NCI-H2107 (cell line): ENCODE data around the gene NRIP1.
A peak's percentile ranks its signal among the peaks of the same experiment; 100 is the strongest.

Experiments
- DNase-seq: peaks from one replicate; lab custom pipeline; 2025; lab: John Stamatoyannopoulos, UW

Gene NRIP1

GRCh38 chr21:15064576-15065391 is at the start of gene NRIP1:
NRIP1 (minus strand) TSS chr21:15065000; CDS start chr21:14968192, 96,808 bp downstream.
- peak; percentile 40 for DNase-seq

GRCh38 chr21:15112858-15113257 is 48.1 kb upstream of the NRIP1 start:
- no peak for DNase-seq

DNA sequence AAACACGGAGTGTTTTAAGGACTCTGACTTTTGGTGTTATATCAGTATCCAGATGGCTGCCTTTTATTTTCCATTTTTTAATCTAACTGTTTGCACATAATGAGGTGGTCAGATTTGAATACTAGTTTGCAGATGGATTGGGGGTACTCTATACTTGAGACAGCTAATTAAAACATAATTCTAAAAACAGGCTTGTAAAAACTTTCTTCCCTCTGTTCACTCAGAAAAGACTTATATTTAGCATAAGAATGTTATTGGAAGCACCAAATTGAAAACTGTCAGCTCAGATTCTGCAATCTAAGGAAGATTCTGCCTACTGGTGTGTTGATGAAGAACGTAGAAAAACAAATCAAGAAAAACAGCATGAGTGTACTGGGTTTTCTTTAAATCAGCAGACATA is 44.0 kb upstream of the NRIP1 start:
- no peak for DNase-seq

GRCh38 chr21:15104470-15104869 is 39.7 kb upstream of the NRIP1 start:
- no peak for DNase-seq

DNA sequence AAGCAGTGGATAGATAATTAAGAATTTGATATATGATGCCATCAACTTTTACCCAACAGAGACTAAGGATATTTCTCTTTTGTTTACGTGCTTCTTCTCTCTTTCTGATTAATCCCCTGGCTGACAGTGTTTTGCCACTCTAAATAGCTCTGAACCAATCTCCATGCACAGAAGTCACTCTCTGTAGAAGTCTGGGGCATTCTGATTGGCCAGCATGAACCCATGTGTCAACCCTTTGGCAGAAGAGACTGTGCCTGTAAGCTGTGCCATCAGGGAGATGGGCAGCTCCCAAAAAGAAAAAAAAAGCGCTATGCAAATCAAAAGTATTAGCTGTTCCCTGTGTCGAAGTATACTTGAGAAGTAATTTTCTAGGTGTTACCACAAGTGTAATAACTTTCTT is 34.1 kb upstream of the NRIP1 start:
- no peak for DNase-seq

- no peak for DNase-seq
Measured at GRCh38 chr21:15098181-15098580, 33.4 kb upstream of the NRIP1 start.

DNA sequence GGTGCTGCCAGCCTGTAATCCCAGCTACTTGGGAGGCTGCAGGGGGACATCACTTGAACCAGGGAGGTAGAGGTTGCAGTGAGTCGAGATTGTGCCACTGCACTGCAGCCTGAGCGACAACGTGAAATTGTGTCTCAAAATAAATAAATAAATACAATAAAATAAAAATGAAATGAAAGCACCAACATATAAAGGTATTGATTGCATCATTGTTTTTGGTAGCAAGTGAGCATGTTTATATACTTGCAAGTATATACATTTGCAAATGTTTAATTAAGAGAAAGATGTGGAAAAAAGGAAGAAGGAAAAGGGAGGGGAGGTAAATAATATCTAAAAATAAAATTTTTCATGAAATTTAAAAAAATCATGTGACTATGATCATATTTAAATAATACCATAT is 32.8 kb upstream of the NRIP1 start:
- DNase-seq, result no peak

DNA sequence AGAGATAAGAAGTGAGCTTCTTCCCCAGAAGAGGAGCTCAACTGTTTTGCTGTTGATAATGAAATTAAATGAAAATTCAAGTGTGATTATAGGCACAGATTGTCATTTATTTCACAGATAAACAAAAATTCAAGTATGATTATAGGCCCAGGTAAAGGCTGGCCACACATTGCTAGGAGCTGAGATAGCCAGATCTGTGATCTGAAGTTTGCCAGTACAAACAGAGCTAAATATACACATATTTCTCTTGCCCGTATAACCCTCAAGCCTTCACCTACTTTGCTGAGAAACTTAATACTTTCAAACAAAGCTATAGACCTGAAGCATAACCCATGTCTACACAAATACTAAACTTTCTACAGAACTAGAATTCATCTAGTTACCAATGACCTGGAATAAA is 31.3 kb upstream of the NRIP1 start:
- no peak for DNase-seq

GRCh38 chr21:15095326-15095725 is 30.5 kb upstream of the NRIP1 start:
- no peak for DNase-seq

- DNase-seq, result no peak
Measured at GRCh38 chr21:15094706-15095105, 29.9 kb upstream of the NRIP1 start.

GRCh38 chr21:15093216-15093615 is 28.4 kb upstream of the NRIP1 start:
- no peak for DNase-seq

GRCh38 chr21:15092745-15093144 is 27.9 kb upstream of the NRIP1 start:
- no peak for DNase-seq

GRCh38 chr21:15090390-15090789 is 25.6 kb upstream of the NRIP1 start:
- no peak for DNase-seq

GRCh38 chr21:15088488-15088887 is 23.7 kb upstream of the NRIP1 start:
- no peak for DNase-seq

GRCh38 chr21:15084668-15085067 is 19.9 kb upstream of the NRIP1 start:
- no peak for DNase-seq

GRCh38 chr21:15080526-15080925 is 15.7 kb upstream of the NRIP1 start:
- DNase-seq, result no peak

GRCh38 chr21:15079269-15079668 is 14.5 kb upstream of the NRIP1 start:
- DNase-seq, result no peak

GRCh38 chr21:15078180-15078579 is 13.4 kb upstream of the NRIP1 start:
- no peak for DNase-seq

GRCh38 chr21:15077529-15078145 is 12.8 kb upstream of the NRIP1 start:
- no peak for DNase-seq

- no peak for DNase-seq
Measured at GRCh38 chr21:15076730-15077129, 11.9 kb upstream of the NRIP1 start.

DNA sequence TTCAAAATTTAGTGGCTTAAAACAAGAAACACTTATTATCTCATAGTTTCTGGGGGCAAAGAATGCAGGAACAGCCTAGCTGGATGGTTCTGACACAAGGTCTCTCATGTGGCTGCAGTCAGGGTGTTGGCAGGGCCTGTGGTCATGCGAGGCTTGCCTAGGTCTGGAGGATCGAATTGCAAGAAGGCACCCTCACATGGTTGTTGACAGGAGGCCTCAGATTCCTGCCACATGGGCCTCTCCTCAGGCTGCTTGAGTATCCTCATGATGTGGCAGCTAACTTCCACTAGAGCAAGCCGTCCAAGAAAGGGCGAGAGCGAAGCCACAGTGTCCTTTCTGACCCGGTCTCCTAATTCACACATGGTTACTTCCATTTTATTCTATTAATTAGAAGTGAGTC is 6.2 kb upstream of the NRIP1 start:
- no peak for DNase-seq

GRCh38 chr21:15066123-15066575 is 1.3 kb upstream of the NRIP1 start:
- DNase-seq, result no peak

GRCh38 chr21:15065392-15066122 is 757 bp upstream of the NRIP1 start:
- DNase-seq, result no peak
